A673 (cell line): ENCODE data around the gene ISM1. TPM values are rescaled to one million over a fixed set of nuclear protein-coding genes. Genes with fewer than 3 reads are reported as not detected.

Source experiments
- BruUV-seq: library from RNA; stranded (reverse); fragments of 400-500 nt; replicated peaks from 2 replicates; lab custom pipeline; 2021; lab: Mats Ljungman, UMichigan
- CTCF ChIA-PET: fragments of 300-600 bp; sonication (Branson Sonifier 250); formaldehyde crosslinking; loops from one replicate; lab custom pipeline; 2022; ENCODE audit warnings: antibody characterized with exemption; lab: Charles Lee
- POLR2A ChIA-PET: fragments of 300-600 bp; sonication (Branson Sonifier 250); formaldehyde crosslinking; loops from one replicate; lab custom pipeline; 2022; ENCODE audit warnings: antibody characterized with exemption; ENCODE audit not compliant: low non-redundant PET; lab: Charles Lee
- DNase-seq: peaks from one replicate; pipeline ENCODE4 v3.0.0-alpha.2; 2015; ENCODE audit warnings: low spot score
- H3K27ac ChIP-seq: fragments of 200-600 bp; sonication (generic); 2 replicates; pipeline ENCODE4 v1.5.1; 2016; ENCODE audit warnings: mixed run types, low read depth, mild to moderate bottlenecking, mixed read lengths, antibody characterized with exemption, low read length; ENCODE audit not compliant: poor library complexity, severe bottlenecking
- H3K27me3 ChIP-seq: fragments of 200-600 bp; sonication (generic); replicated peaks from 2 replicates; pipeline ENCODE4 v1.6.1; 2017; ENCODE audit warnings: mixed run types, low read depth, mild to moderate bottlenecking, mixed read lengths, antibody characterized with exemption, low read length; ENCODE audit not compliant: insufficient read depth, poor library complexity
- H3K36me3 ChIP-seq: fragments of 200-600 bp; sonication (generic); 2 replicates; pipeline ENCODE4 v1.6.1; 2016; ENCODE audit warnings: mixed run types, mild to moderate bottlenecking, mixed read lengths, antibody characterized with exemption, low read length; ENCODE audit not compliant: insufficient read depth, poor library complexity, severe bottlenecking
- H3K4me1 ChIP-seq: fragments of 200-600 bp; sonication (generic); 2 replicates; pipeline ENCODE4 v1.6.1; 2017; ENCODE audit warnings: mixed run types, mild to moderate bottlenecking, mixed read lengths, antibody characterized with exemption, low read length; ENCODE audit not compliant: insufficient read depth, poor library complexity, severe bottlenecking
- H3K4me3 ChIP-seq: fragments of 200-600 bp; sonication (generic); 2 replicates; pipeline ENCODE4 v1.5.1; 2016; ENCODE audit warnings: low read depth, mixed run types, mild to moderate bottlenecking, mixed read lengths, low read length; ENCODE audit not compliant: poor library complexity, severe bottlenecking
- H3K9me3 ChIP-seq: fragments of 200-600 bp; sonication (generic); 2 replicates; pipeline ENCODE4 v1.6.1; 2016; ENCODE audit warnings: mixed run types, low read depth, mild to moderate bottlenecking, mixed read lengths, antibody characterized with exemption, low read length; ENCODE audit not compliant: poor library complexity, severe bottlenecking
- CTCF ChIP-seq: fragments of 300-800, 200-600 bp; sonication (generic); conservative IDR thresholded peaks from 2 replicates; pipeline ENCODE4 v1.5.1; 2017; ENCODE audit warnings: low read depth, mild to moderate bottlenecking, antibody characterized with exemption, low read length, moderate library complexity, mixed read lengths
- EZH2 ChIP-seq: fragments of 200-600 bp; sonication (generic); IDR thresholded peaks from 2 replicates; pipeline ENCODE4 v1.6.1; 2017; ENCODE audit warnings: borderline replicate concordance, low read depth, mild to moderate bottlenecking, mixed read lengths, antibody characterized with exemption, low read length; ENCODE audit not compliant: poor library complexity, severe bottlenecking
- intact Hi-C: fragments of 100-400 bp; cut with micrococcal nuclease; formaldehyde crosslinking; loops from one replicate; pipeline ENCODE4 v1.10.0; 2022; ENCODE audit not compliant: unreplicated experiment
- total RNA-seq: library from RNA; stranded (reverse); gene quantifications from 2 replicates; pipeline ENCODE4 v1.2.3, GENCODE V29; 2021

The ISM1 gene
- total RNA-seq, 1 experiment from 2014 or later: 0.11 TPM

- POLR2A ChIA-PET: no interaction called here
- H3K4me1 ChIP-seq: no peaks in the 10 kb centered on the region
- no peak for DNase-seq
- no peaks in the 10 kb centered on the region for H3K36me3 ChIP-seq
- TF ChIP-seq CTCF: no peak
- H3K27me3 ChIP-seq: no peaks in the 10 kb centered on the region
- H3K27ac ChIP-seq: no peak overlapping the region
- intact Hi-C loops: loop anchor here (5.0 kb wide), 1 partner anchor 291 kb away; no protein-coding TSS in a partner anchor
- H3K9me3 ChIP-seq: no peaks in the 10 kb centered on the region
- no peak overlapping the region for H3K4me3 ChIP-seq
- BruUV-seq: no TSS peak
- CTCF ChIA-PET: no interaction called here
Measured at GRCh38 chr20:13263451-13263850, 42.4 kb downstream of the ISM1 start.

GRCh38 chr20:13264907-13265306 is 43.8 kb downstream of the ISM1 start:
- CTCF ChIA-PET: no interaction called here
- POLR2A ChIA-PET: no interaction called here
- Histone ChIP-seq H3K27me3 (no peaks in the 10 kb centered on the region), H3K4me3 (no peak overlapping the region), H3K36me3 (no peaks in the 10 kb centered on the region), H3K27ac (no peak overlapping the region), H3K4me1 (no peaks in the 10 kb centered on the region), H3K9me3 (no peaks in the 10 kb centered on the region)
- intact Hi-C loops: loop anchor here (5.0 kb wide), 1 partner anchor 293 kb away; no protein-coding TSS in a partner anchor
- DNase-seq: no peak
- TF ChIP-seq EZH2 (no peak), CTCF (no peak)
- BruUV-seq: no TSS peak

DNA sequence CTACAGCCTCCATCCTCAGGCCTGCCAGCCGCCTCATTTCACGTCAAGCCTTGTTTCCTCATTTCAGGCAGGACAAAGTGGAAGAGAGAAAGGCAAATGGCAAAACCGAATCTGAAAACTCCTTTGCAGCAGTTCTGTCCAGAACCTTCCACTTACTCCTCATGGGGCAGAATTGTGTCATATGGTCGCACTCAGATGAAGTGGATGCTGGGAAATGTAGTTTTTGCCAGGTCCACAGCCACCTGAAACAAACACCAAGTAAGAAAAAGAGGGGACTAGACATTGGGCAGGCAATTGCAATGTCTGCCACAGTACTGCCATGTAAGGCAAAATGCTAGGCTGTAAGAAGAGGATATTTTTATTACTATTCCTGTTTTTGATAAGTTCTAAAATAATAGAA is 44.9 kb downstream of the ISM1 start:
- intact Hi-C loops: no loop called here
- Histone ChIP-seq H3K36me3 (no peaks in the 10 kb centered on the region), H3K4me1 (no peaks in the 10 kb centered on the region), H3K9me3 (no peaks in the 10 kb centered on the region), H3K27ac (no peak overlapping the region), H3K4me3 (no peak overlapping the region), H3K27me3 (no peaks in the 10 kb centered on the region)
- POLR2A ChIA-PET: no interaction called here
- CTCF ChIA-PET: no interaction called here
- TF ChIP-seq EZH2 (no peak), CTCF (no peak)
- no peak for DNase-seq
- BruUV-seq: no TSS peak
